PFSK-1 (cell line): Measurements from ENCODE around the gene DIPK1B.

Experiments used
- POLR2AphosphoS5 ChIP-seq: IDR thresholded peaks from 2 replicates; pipeline ENCODE4 v1.6.1; 2012; ENCODE audit warnings: low read depth, mild to moderate bottlenecking, control low read depth, low read length, moderate library complexity
- SIN3A ChIP-seq: IDR thresholded peaks from 2 replicates; pipeline ENCODE4 v1.6.1; 2012; ENCODE audit warnings: mild to moderate bottlenecking, low read length, moderate library complexity, borderline replicate concordance; ENCODE audit not compliant: insufficient read depth

GRCh38 chr9:136728548-136729123 is 16.3 kb downstream of the DIPK1B start:
- no peak for TF ChIP-seq POLR2AphosphoS5
- TF ChIP-seq SIN3A, result no peak
